A549 (cell line): Measurements from ENCODE around the gene KRTAP7-1. TPM values are rescaled to one million over a fixed set of nuclear protein-coding genes. Genes with fewer than 3 reads are reported as not detected.

Experiments used
- ATAC-seq, 2 experiments: fragments of 200-7000 bp in 1 of 2; fragments of >200 bp in 1 of 2; cut with Nextera tagmentation in 1 of 2; cut with Tn5 transposase in 1 of 2; 3 replicates each; pipeline versions ENCODE4 v1.8.0 to v1.9.1; 2018 to 2020; ENCODE audit warnings: mild to moderate bottlenecking in 1 of 2, moderate library complexity in 1 of 2
- CTCF ChIA-PET: fragments of 300-600 bp; sonication (Branson Sonifier 250); formaldehyde crosslinking; extraction: SDS; loops from one replicate; lab custom pipeline; 2021; ENCODE audit warnings: antibody characterized with exemption, inconsistent platforms; lab: Yijun Ruan, JAX
- POLR2A ChIA-PET: fragments of 350-600 bp; formaldehyde crosslinking; extraction: SDS; loops from one replicate; lab custom pipeline; 2021; ENCODE audit warnings: antibody characterized with exemption, inconsistent platforms; lab: Yijun Ruan, JAX
- DNase-seq, 2 experiments: peaks; one replicate each; pipeline versions ENCODE4 v3.0.0 to v3.0.0-alpha.2; 2011 to 2016; ENCODE audit warnings: low read depth in 1 of 2, low spot score in 1 of 2
- FAIRE-seq: peaks from 2 replicates; lab custom pipeline; 2011; peaks lifted over from hg19 to GRCh38; lab: Jason Lieb, UNC
- H3K27ac ChIP-seq, 2 experiments: fragments of >200 bp; sonication (Bioruptor Twin); formaldehyde crosslinking; 3 replicates each; pipeline ENCODE4 v1.5.1; 2016 to 2017
- H3K4me1 ChIP-seq: fragments of >200 bp; sonication (Bioruptor Twin); formaldehyde crosslinking; 3 replicates; pipeline ENCODE4 v1.6.1; 2016
- H3K4me2 ChIP-seq: fragments of >200 bp; sonication (Bioruptor Twin); formaldehyde crosslinking; 3 replicates; pipeline ENCODE4 v1.6.1; 2016
- H3K4me3 ChIP-seq: fragments of >200 bp; sonication (Bioruptor Twin); formaldehyde crosslinking; 3 replicates; pipeline ENCODE4 v1.5.1; 2016
- H3K9me3 ChIP-seq: fragments of >200 bp; sonication (Bioruptor Twin); formaldehyde crosslinking; 3 replicates; pipeline ENCODE4 v1.6.1; 2016
- BCL3 ChIP-seq: fragments of >200 bp; sonication (Bioruptor Twin); formaldehyde crosslinking; IDR thresholded peaks from 3 replicates; pipeline ENCODE4 v1.6.1; 2016
- CBX2 ChIP-seq: fragments of 200-600 bp; sonication (generic); IDR thresholded peaks from 2 replicates; pipeline ENCODE4 v1.6.1; 2016; ENCODE audit warnings: low read depth, mild to moderate bottlenecking, borderline replicate concordance
- CEBPB ChIP-seq, 2 experiments: fragments of >200 bp in 1 of 2; sonication (Bioruptor Twin) in 1 of 2; formaldehyde crosslinking in 1 of 2; IDR thresholded peaks; 2 replicates each; pipeline ENCODE4 v1.6.1; 2012 to 2016
- ESRRA ChIP-seq: fragments of 150-350 bp; IDR thresholded peaks from 2 replicates; pipeline ENCODE4 v1.6.1; 2014; ENCODE audit warnings: mild to moderate bottlenecking, low read length, borderline replicate concordance
- FOSB ChIP-seq: fragments of 250-450 bp; sonication (Bioruptor Pico); IDR thresholded peaks from 2 replicates; pipeline ENCODE4 v1.5.0; 2020; ENCODE audit warnings: mild to moderate bottlenecking, moderate library complexity
- HDAC2 ChIP-seq: fragments of 200-600 bp; sonication (generic); IDR thresholded peaks from 2 replicates; pipeline ENCODE4 v1.6.1; 2016
- HOXB5 ChIP-seq: fragments of 250-450 bp; sonication (Bioruptor Pico); IDR thresholded peaks from 2 replicates; pipeline ENCODE4 v1.5.0; 2020; ENCODE audit warnings: mild to moderate bottlenecking, moderate library complexity
- JUN ChIP-seq, 2 experiments: fragments of >200 bp; sonication (Bioruptor Twin); formaldehyde crosslinking; IDR thresholded peaks; 2 replicates in 1 of 2; 3 replicates in 1 of 2; pipeline ENCODE4 v1.6.1; 2016 to 2017
- KDM1A ChIP-seq: fragments of 200-600 bp; sonication (generic); IDR thresholded peaks from 2 replicates; pipeline ENCODE4 v1.6.1; 2016; ENCODE audit warnings: low read depth, mild to moderate bottlenecking
- MAX ChIP-seq: IDR thresholded peaks from 2 replicates; pipeline ENCODE4 v1.6.1; 2012
- MAZ ChIP-seq: fragments of 150-350 bp; IDR thresholded peaks from 2 replicates; pipeline ENCODE4 v1.6.1; 2014; ENCODE audit warnings: antibody characterized with exemption, low read depth, low read length, borderline replicate concordance
- NFE2L2 ChIP-seq: fragments of 150-350 bp; conservative IDR thresholded peaks from 2 replicates; pipeline ENCODE4 v1.6.1; 2014; ENCODE audit warnings: low read length
- POLR2AphosphoS2 ChIP-seq: conservative IDR thresholded peaks from 2 replicates; pipeline ENCODE4 v1.6.1; 2012; ENCODE audit warnings: low read length, improper control_type of control experiment, inconsistent platforms
- RFX5 ChIP-seq: fragments of 450-650 bp; IDR thresholded peaks from 2 replicates; pipeline ENCODE4 v1.7.1; 2014; ENCODE audit warnings: antibody characterized with exemption, mild to moderate bottlenecking, moderate library complexity
- RNF2 ChIP-seq: fragments of 200-600 bp; sonication (generic); IDR thresholded peaks from 2 replicates; pipeline ENCODE4 v1.6.1; 2016; ENCODE audit warnings: low read depth, mild to moderate bottlenecking, antibody characterized with exemption, moderate library complexity, borderline replicate concordance
- SMC3 ChIP-seq: fragments of >200 bp; sonication (Bioruptor Twin); formaldehyde crosslinking; IDR thresholded peaks from 3 replicates; pipeline ENCODE4 v1.6.1; 2018; ENCODE audit warnings: inconsistent platforms
- TFCP2L1 ChIP-seq: fragments of 250-450 bp; sonication (Bioruptor Pico); IDR thresholded peaks from 2 replicates; pipeline ENCODE4 v1.5.0; 2021; ENCODE audit warnings: mild to moderate bottlenecking
- USF2 ChIP-seq: fragments of 450-650 bp; IDR thresholded peaks from 2 replicates; pipeline ENCODE4 v1.6.1; 2014; ENCODE audit warnings: antibody characterized with exemption
- ZC3H11A ChIP-seq: fragments of 450-650 bp; IDR thresholded peaks from 2 replicates; pipeline ENCODE4 v1.6.1; 2014; ENCODE audit warnings: antibody characterized with exemption, mild to moderate bottlenecking
- ZNF302 ChIP-seq: fragments of 250-450 bp; sonication (Bioruptor Pico); IDR thresholded peaks from 2 replicates; pipeline ENCODE4 v1.9.0; 2021; ENCODE audit warnings: inconsistent platforms, mild to moderate bottlenecking, moderate library complexity
- ZSCAN20 ChIP-seq: fragments of 250-450 bp; sonication (Bioruptor Pico); IDR thresholded peaks from 2 replicates; pipeline ENCODE4 v1.8.0; 2022; ENCODE audit warnings: mild to moderate bottlenecking, moderate library complexity
- WGBS: methylation state at CpG from one replicate; pipeline ENCODE4 v1.1.6; 2017; ENCODE audit errors: missing lambda C conversion rate; 5-methylcytosine and 5-hydroxymethylcytosine counted together
- polyA minus RNA-seq: library from RNA; depleted of rRNA, polyadenylated mRNA; stranded (reverse); fragments of >200 nt; gene quantifications from 2 replicates; pipeline ENCODE4 v1.2.3, GENCODE V29; 2011; rRNA and poly(A)+ RNA removed
- polyA plus RNA-seq, 4 experiments: library from polyadenylated mRNA; depleted of rRNA in 3 of 4; stranded (reverse); fragments of >200 nt; fragmentation: RNase III in 1 of 4; extraction: RNeasy Plus Mini Kit Qiagen cat#74134 plus additional on column Dnase treatment in 1 of 4; gene quantifications; 2 replicates in 3 of 4; 3 replicates in 1 of 4; pipeline ENCODE4 v1.2.3, GENCODE V29; 2011 to 2017

KRTAP7-1 gene
- polyA plus RNA-seq (2011; rRNA removed) (not detected in 2 replicates), polyA plus RNA-seq (2017; fragmentation: RNase III; extraction: RNeasy Plus Mini Kit Qiagen cat#74134 plus additional on column Dnase treatment) (not detected in 3 replicates), polyA minus RNA-seq (not detected in 2 replicates)
- not detected in 2 replicates for polyA plus RNA-seq (2012; cell fraction: cytosol; rRNA removed)
- polyA plus RNA-seq (2012; cell fraction: nucleus; rRNA removed), result not detected in 2 replicates

GRCh38 chr21:30829659-30830058 is at the start of gene KRTAP7-1:
TSS of gene KRTAP7-1 (minus strand) at chr21:30829759. CDS start at chr21:30829698, 61 bp downstream.
- H3K4me1 ChIP-seq, result no peaks in the 10 kb centered on the region
- ATAC-seq, result no peak
- H3K4me3 ChIP-seq, result no peak within 1 kb of the TSS
- H3K27ac ChIP-seq, result no peak within 1 kb of the TSS
- 3% methylated on average over 4 of the region's 4 CpGs for WGBS
- FAIRE-seq, result no peak
- no peaks in the 10 kb centered on the region for H3K9me3 ChIP-seq
- DNase-seq, result no peak
- CTCF ChIA-PET, result interaction anchor here (1.2 kb wide), 1 partner anchor 10 kb away, joined by 4 read pairs; no protein-coding TSS in a partner anchor
- no peak for TF ChIP-seq USF2
- TF ChIP-seq HDAC2, result no peak
- no peak for TF ChIP-seq CBX2
- TF ChIP-seq KDM1A, result no peak
- TF ChIP-seq CEBPB (IDR thresholded peaks at IDR 0.05), result no peak
- no peak for TF ChIP-seq RNF2
- TF ChIP-seq ZNF302 (CRISPR knock-in tag), result no peak
- no peak for TF ChIP-seq ESRRA
- H3K4me2 ChIP-seq, result no peak within 1 kb of the TSS
- POLR2A ChIA-PET, result no interaction called here

- FAIRE-seq, result no peak
- no peak for ATAC-seq
- no peak for DNase-seq
- Histone ChIP-seq H3K4me1 (no peaks in the 10 kb centered on the region), H3K4me2 (no peak overlapping the region), H3K27ac (no peak overlapping the region), H3K9me3 (no peaks in the 10 kb centered on the region), H3K4me3 (no peak overlapping the region)
- TF ChIP-seq MAX, result no peak
- no peak for TF ChIP-seq TFCP2L1
- TF ChIP-seq JUN (IDR thresholded peaks at IDR 0.05), result no peak
- TF ChIP-seq RFX5, result no peak
- TF ChIP-seq ZNF302 (CRISPR knock-in tag), result no peak
- WGBS, result 1% methylated on average over 2 of the region's 2 CpGs
- ChIA-PET POLR2A (no interaction called here), CTCF (no interaction called here)
Observed at GRCh38 chr21:30874526-30874925, 45.0 kb upstream of the KRTAP7-1 start.

- Histone ChIP-seq H3K4me1 (no peaks in the 10 kb centered on the region), H3K27ac (no peak overlapping the region), H3K9me3 (no peaks in the 10 kb centered on the region), H3K4me2 (no peak overlapping the region), H3K4me3 (no peak overlapping the region)
- WGBS, result 3% methylated on average over 9 of the region's 9 CpGs
- CTCF ChIA-PET, result no interaction called here
- ATAC-seq (no peak), DNase-seq (no peak), FAIRE-seq (no peak)
- no peak for TF ChIP-seq POLR2AphosphoS2
- no peak for TF ChIP-seq ZSCAN20 (CRISPR knock-in tag)
- no peak for TF ChIP-seq SMC3
- TF ChIP-seq BCL3, result no peak
- TF ChIP-seq ZC3H11A, result no peak
- no peak for TF ChIP-seq NFE2L2
- no peak for TF ChIP-seq HOXB5 (CRISPR knock-in tag)
- TF ChIP-seq MAZ, result no peak
- no peak for TF ChIP-seq FOSB (CRISPR knock-in tag)
- POLR2A ChIA-PET, result no interaction called here
Observed at GRCh38 chr21:30847627-30848500, 18.3 kb upstream of the KRTAP7-1 start.
